SH-SY5Y (cell line): ENCODE results near the gene ATG7.

Source experiments
- GATA2 ChIP-seq: IDR thresholded peaks from 2 replicates; pipeline ENCODE4 v1.6.1; 2011; ENCODE audit warnings: mild to moderate bottlenecking, low read depth, low read length
- GATA3 ChIP-seq: IDR thresholded peaks from 2 replicates; pipeline ENCODE4 v1.6.1; 2011; ENCODE audit warnings: low read depth, mild to moderate bottlenecking, low read length, moderate library complexity

DNA sequence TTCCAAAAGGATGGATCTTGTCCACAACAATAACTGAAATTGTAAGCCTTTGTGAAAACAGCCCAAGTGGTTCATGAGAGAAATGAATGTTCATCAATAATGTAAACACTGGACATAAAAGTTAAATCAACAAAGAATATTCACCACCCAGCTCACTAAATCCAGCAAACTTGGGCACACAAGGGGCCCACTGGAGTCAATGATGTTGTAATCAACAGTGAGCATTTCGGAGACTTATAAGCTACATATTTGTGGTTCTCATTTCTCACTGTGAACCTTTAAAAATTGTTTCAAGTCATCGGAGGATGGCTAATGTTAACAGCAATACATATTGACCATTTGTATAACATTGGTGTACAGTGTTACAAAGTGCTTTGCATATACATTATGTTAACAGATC is 308.4 kb downstream of the ATG7 start:
- TF ChIP-seq GATA2 (no peak), GATA3 (no peak)
